ENCODE measurements around the gene MXRA7. TPM values are rescaled to one million over a fixed set of nuclear protein-coding genes. Genes with fewer than 3 reads are reported as not detected.
"Not testable (repeated sequence)": the region's sequence is repeated elsewhere in the genome, so short reads cannot be mapped to it uniquely, and the experiment has no call there.

MXRA7 gene
- total RNA-seq, 1 experiment from 2014 or later = 105 TPM

DNA sequence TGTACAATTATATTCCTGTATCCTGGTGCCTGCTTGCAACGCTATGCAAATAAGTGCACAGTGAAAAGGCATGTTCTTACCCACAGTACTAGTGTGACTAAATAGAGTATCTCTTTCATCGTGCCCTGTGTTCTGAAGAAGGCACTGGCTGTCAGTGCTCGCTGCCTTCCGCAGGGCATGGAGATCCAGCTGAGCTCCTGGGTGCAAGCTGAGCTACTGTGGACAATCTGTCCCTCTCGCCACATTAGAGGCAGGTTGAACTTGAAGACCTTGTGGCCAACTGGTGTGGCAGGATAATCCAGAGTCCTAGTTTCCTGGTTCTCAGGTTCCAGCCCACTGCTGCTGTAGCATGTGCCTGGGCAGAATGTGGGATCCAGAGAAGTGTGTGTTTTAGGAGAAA is 65.3 kb downstream of the MXRA7 start:
- DNase-seq (ENCODE audit: low read depth) = no peak

DNA sequence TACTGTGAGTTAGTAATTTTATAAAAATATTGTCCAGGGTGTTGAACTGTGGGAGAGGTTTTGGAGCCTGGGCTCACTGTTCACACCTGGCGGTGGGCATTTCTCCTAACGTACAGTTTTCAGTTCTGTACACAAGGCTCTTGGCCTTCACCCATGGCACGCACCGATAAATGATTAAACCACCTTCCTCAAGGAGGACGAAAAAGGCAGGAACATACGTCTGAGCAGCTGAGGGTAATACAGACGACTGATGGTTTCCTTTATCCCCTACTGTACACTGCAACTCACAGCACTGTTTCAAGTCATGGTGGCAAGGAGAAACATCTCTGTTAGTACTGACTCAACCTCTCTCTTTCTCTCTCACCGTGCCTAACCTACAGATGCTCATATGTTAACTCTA is 65.8 kb downstream of the MXRA7 start:
- DNase-seq (ENCODE audit: low read depth) = no peak

DNA sequence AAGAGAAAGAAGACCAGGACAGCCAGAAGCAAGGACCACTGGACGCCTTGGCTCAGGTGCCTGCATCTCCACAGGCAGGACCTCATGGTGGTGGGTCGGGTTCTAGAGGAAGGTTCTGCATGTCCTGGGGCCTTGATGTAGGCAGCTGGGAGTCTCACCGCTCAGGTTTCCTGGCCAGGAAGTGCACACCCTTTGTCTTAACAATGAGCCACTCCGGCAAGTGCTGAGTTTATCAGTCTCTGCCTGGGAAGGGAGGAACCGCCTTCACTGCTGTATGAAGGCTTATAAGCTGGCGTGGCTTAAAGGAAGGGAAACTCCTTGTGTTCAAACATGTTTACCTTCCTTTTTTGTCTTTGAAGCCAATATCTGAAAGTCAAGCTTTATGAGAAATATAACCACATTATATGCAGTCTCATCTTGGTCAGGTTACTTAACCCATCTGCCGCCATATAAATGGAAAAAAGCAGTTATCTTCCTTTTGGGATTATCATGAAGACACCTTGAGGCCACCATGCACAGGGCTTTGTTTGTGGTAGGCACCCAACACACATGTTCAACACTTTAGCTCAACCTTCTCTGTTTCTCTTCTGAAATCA is 67.1 kb downstream of the MXRA7 start, which contains the start of gene ST6GALNAC1:
Gene ST6GALNAC1 (minus strand): TSS at position 205 of the 596 bp plus-strand sequence. CDS start 119 bp downstream, at position 86.
- no peak for DNase-seq (ENCODE audit: low read depth)

DNA sequence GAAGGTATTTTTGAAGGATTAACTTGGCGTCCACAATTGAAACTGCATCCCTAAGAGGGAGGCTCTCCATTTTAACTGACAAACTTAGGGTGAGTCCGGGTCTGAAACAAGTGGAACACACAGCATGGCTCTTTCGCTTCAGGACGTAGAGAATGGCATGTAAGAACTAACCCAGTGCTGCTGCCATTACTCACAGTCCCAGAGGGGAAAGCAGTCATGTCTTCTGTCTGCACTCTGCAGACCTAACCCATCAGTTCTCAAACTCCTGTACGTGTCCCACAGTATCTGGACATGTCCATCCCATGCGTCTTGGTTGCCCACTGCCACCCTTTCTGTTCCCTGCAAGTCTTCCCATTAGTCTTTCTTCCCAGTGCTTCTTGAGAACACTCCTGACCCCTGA is 67.8 kb downstream of the MXRA7 start:
- no peak for DNase-seq (ENCODE audit: low read depth)

DNA sequence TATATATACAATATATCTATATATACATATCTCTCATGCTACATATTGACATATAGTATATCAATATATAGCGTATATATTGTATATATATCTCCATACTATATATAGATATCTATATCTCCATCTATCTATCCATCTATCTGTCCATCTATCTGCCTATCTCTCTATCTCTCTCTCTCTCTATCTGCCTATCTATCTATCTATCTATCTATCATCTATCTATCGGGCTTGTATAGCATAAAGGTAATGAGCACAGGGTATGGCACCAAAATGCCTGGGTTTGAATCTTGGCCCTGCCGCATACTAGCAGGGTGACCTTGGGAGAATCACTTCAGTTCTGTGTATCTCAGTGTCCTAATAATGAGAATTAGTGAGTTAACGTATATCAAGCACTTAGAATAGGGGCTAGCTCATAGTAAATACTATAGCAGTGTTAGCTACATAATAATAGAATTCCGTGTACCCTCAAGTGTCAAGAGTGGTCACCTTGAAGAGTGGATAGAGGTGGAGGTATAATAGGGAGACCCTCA is 68.7 kb downstream of the MXRA7 start:
- no peak for DNase-seq (ENCODE audit: low read depth)

DNA sequence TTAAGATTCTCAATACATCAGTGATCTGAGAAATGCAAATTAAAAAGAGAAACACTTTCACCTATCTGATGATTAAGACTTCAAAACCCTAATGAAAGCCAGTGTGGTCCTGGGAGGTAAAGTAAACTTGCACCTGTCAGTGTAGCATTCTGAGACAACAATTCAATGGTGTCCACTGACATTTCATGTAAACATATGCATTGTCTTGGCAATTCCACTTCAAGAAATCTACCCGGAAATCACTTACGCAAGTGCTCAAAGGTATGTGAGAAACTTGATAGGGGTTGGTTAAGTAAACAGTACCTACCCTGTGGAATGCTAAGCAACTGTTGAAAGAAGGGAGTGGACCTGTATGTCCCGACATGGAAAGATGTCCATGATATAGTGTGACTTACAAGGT is 69.3 kb downstream of the MXRA7 start:
- DNase-seq (ENCODE audit: low read depth) = peak; percentile 32

DNA sequence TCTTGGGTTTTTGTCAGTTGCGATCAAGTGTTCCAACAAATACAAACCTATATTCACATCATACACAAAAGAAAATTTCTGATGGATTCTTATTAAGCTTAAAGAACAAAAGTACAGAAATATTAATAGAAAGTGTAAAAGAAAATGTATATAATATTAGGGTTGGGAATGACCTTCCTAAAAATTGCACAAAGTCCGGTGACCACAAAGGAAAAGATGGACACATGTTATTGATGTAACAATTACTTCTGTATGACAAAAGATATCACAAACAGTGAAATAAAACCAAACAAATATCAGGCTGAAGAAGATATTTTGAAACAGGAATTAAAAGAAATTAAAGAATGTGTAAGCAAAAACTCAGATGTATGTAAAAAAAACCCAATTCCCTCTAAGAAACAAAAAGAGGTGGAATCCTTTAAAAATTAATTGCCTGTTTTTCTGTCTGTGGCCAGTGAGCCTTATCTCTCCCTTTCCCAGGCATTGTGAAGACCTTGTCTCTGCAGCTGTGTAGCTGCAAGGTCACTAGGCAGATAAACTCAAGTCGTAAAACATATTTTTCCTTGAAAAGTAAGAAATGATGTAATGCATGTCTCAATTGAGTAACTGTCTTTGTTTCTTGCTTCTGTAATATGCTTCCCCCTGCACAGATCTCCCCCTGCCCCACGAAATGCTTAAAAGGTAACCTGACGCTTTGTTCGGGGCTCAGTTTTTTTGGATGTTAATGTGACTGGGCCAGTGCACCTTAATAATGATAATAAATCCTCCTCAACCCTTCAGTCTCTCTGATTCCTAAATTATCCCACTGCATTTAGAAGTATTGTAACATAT is 70.0 kb downstream of the MXRA7 start:
- no peak for DNase-seq (ENCODE audit: low read depth)

DNA sequence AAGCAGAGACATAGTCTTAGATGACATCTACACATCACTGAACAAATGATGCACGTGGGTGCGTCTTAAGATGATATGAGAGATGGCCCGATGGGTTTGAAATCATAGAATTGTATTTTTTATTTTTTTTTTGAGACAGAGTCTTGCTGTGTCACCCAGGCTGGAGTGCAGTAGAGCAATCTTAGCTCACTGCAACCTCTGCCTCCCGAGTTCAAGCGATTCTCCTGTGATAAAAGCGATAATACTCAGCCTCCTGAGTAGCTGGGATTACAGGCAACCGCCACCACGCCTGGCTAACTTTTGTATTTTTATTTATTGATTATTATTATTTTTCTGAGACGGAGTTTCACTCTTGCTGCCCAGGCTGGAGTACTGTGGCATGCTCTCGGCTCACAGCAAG is 72.5 kb downstream of the MXRA7 start:
- no peak for DNase-seq (ENCODE audit: low read depth)

DNA sequence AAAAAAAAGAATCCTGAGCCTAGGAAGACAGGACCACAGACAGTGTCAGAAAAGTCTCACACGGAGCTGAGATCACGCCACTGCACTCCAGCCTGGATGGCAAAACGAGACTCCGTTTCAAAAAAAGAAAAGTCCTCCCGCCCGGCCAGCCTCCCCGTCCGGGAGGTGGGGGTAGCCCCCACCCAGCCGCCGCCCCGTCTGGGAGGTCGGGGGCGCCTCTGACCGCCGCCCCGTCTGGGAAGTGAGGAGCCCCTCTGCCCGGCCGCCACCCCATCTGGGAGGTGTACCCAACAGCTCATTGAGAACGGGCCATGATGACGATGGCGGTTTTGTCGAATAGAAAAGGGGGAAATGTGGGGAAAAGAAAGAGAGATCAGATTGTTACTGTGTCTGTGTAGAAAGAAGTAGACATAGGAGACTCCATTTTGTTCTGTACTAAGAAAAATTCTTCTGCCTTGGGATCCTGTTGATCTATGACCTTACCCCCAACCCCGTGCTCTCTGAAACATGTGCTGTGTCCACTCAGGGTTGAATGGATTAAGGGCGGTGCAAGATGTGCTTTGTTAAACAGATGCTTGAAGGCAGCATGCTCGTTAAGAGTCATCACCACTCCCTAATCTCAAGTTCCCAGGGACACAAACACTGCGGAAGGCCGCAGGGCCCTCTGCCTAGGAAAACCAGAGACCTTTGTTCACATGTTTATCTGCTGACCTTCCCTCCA is 74.1 kb downstream of the MXRA7 start:
- not testable (repeated sequence) for DNase-seq (ENCODE audit: low read depth)

DNA sequence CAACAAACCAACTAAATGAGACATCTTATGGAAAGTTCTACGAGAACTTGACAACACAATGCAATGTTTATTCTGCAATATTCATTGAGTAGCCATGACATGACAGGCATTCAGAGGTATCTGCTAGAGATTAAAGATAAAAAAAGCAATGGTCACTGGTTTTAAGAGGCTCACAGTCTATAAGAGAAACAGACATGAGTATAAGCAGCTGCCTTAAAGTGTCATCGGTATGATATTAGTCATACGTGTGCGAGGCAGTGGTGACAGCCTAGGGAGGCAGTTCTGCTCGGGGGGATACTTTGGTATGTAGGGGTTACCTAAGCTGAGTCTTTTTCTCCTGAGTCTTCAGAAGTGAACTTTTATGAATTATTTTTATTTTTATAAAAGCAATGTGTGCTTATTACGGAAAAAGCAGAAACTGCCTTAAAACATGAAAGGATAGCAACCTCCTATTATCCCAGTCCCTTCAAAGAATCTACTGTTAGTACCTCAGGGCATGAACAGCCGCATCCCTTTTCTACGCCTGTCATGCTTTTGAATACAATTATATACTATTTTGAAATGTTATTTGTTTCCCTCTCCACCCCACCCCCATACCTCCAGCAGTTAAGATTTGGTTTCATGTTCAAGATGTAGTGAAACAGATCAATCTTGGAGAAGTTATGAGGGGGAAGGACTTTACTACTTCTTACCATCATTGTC is 75.0 kb downstream of the MXRA7 start:
- no peak for DNase-seq (ENCODE audit: low read depth)

DNA sequence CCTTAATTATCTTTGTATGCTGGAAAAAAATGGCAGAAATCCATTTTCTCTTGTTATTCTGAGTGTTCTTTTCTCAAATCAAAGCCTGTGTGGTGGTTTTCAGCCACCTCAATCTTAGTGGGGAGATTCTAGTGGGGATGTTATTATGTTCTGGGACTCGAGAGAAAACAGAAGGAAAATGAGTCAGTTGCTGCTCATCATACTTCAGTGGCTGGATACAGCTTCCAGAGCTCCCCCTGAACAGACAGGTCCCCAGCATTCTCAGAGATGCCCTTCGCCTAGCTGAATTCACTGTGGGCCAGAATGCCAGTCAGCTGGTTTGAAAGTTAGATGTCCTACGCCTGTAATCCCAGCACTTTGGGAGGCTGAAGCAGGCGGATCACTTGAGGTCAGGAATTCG is 75.7 kb downstream of the MXRA7 start:
- peak; percentile 55 for DNase-seq (ENCODE audit: low read depth)

DNA sequence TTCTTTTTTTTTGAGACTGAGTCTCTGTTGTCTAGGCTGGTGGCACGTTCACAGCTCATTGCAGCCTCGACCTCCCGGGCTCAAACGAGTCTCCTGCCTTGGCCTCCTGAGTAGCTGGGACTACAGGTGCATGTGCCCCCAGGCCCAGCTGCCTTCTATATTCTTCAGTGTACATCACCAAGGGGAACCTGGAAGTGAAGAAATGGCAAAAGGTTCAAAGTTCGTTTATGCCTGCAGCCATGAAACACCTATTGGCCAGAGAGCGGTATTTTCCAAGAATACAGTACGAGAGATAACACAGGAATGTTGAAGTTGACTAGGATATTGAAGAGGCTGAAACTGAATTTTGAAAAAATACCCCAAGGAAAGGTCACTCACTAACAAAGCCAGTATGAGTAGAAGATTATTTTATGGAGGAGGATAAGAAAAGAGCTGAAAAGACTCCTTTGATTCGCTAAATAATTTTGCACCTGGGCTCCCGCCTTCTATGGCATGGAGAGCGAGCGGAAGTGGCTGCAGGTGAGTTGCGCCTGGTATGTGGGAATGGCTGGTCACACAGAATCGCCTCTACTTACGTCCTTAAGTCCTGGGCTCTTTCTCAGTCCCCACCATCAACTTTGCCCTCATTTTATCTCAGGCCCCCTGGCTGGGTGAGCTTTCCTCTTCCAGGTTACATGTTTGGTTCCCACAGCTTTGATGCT is 77.0 kb downstream of the MXRA7 start:
- DNase-seq (ENCODE audit: low read depth) = no peak

DNA sequence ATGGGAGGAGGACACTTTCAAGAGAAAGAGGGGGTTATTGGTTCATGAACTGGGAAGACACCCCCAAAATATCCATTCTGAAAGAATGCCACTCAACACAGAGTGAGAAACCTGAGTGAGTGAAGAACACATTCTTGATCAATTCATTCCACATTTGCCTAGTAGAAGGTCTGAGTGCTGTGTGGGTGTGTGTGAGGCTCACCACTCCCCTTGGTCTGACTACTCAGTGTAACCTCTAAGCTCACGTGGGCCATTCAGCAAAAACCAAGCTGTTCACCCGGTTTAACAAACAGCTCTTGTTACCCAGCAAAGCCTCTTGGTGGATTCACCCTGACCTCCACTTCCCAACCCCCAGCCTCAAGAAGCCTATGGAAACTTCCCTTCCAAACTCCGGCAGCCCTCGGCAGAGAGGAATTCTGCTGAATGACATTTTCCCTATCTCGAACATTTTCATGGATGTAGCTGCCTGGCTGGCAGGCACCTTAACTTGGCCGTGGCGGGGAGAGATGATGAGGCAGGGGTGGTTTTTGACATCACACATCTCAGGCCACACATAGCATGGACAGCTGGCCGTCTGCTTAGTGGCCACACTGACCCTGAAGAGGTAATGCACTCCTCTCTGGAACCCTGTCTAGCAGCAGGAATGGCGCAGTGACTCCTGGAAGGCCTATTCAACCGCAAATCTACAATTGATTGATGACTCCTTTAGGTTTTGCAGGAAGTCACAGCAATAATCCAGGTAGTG is 78.8 kb downstream of the MXRA7 start:
- DNase-seq (ENCODE audit: low read depth) = no peak

DNA sequence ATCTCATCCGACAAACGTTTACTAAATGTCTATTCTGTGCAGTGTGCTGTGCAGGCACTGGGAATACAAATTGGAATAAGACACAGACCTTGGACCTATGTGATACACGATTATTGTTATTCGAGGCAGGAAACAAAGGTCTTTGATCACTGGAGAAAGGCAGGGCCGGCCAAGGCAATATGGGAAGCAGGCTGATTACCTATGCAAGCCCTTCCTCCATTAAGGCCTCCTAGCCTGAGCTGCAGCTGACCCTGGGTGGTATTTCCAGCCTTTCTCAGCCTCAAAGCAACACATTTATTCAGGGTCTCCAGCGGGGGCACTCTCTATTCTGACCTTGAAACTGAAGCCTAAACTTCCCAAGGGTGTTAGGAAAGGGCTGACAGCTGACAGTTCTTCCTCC is 80.6 kb downstream of the MXRA7 start:
- no peak for DNase-seq (ENCODE audit: low read depth)

Small RNA genes within 50 kb of the gene (small RNA-seq; reads per million reads assigned to genes)
- gene AC005837.3 (not detected), gene RF02271 (not detected), gene RNU6-227P (not detected), gene RNU6-97P (not detected), gene RNY4P36 (not detected)

Other genes starting within 250 kb of the MXRA7 start
- 0.05 TPM in 1 of 2 replicates, not detected in the other for gene AANAT, start 243.4 kb downstream of the MXRA7 start, total RNA-seq (2014; rRNA removed; shearing (Covaris generic))
- 22.8 and 25.2 TPM in 2 replicates for gene RHBDF2, start 209.5 kb downstream of the MXRA7 start, total RNA-seq (2014; rRNA removed; shearing (Covaris generic))
- 0.14 and 0.37 TPM in 2 replicates for gene CYGB, start 173.3 kb downstream of the MXRA7 start, total RNA-seq (2014; rRNA removed; shearing (Covaris generic))
- 1.5 TPM in 1 of 2 replicates, not detected in the other for gene PRCD, start 170.9 kb downstream of the MXRA7 start, total RNA-seq (2014; rRNA removed; shearing (Covaris generic))
- not detected in 2 replicates for gene ST6GALNAC2, start 125.1 kb downstream of the MXRA7 start, total RNA-seq (2014; rRNA removed; shearing (Covaris generic))
- gene ST6GALNAC1, start 67.2 kb downstream of the MXRA7 start, total RNA-seq (2014; rRNA removed; shearing (Covaris generic)) = not detected in 2 replicates
- gene JMJD6, start 15.6 kb upstream of the MXRA7 start, total RNA-seq (2014; rRNA removed; shearing (Covaris generic)) = 27.9 and 30.8 TPM in 2 replicates
- gene METTL23, start 15.9 kb upstream of the MXRA7 start, total RNA-seq (2014; rRNA removed; shearing (Covaris generic)) = 43.8 and 45.0 TPM in 2 replicates
- gene SRSF2, start 26.4 kb upstream of the MXRA7 start, total RNA-seq (2014; rRNA removed; shearing (Covaris generic)) = 971 and 1,300 TPM in 2 replicates
- 14.6 and 20.0 TPM in 2 replicates for gene MFSD11, start 27.2 kb upstream of the MXRA7 start, total RNA-seq (2014; rRNA removed; shearing (Covaris generic))
- 13.1 and 20.0 TPM in 2 replicates for gene MGAT5B, start 157.4 kb upstream of the MXRA7 start, total RNA-seq (2014; rRNA removed; shearing (Covaris generic))